HG02852 (cell line): ENCODE measurements around the gene RAG2.
A peak's percentile ranks its signal among the peaks of the same experiment; 100 is the strongest.

Experiments used
- ATAC-seq: cut with Tn5 transposase; IDR thresholded peaks from one replicate; pipeline ENCODE4 v1.9.1; 2021; ENCODE audit warnings: mild to moderate bottlenecking, moderate library complexity; ENCODE audit not compliant: unreplicated experiment

The RAG2 gene

DNA sequence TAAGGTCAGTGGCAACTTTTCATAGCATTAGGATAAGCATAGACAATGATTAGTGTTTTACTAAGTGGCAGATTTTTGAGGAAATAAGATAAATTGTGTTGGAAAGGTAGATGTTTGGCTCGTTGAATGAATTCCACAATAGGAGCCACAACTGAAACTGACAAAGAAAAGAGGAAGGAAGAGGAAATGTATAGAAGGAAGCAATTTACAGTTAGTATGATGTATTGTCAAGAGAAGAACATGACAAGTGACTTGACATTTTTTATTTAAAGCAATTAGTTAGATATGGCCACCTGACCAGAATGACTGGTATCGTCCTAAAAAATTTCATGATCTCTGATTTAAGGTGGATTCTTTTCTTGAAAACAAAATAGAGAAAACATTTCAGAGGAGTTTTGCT lies 3.1 kb upstream of the RAG2 start:
- ATAC-seq: no peak

DNA sequence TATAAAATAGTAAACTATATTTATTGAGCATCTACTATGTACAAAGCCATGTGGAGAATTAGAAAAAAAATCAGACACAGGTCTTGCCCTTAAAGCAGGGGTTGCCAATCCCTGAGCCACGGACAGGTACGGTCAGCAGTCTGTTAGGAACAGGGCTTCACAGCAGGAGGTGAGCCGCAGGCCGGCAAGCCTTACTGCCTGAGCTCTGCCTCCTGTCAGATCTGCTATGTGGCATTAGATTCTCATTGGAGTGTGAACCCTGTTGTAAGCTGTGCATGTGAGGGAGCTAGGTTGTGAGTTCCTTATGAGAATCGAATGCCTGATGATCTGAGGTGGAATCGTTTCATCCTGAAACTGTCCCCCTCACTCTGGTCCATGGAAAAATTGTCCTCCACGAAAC lies 2.1 kb upstream of the RAG2 start:
- no peak for ATAC-seq

DNA sequence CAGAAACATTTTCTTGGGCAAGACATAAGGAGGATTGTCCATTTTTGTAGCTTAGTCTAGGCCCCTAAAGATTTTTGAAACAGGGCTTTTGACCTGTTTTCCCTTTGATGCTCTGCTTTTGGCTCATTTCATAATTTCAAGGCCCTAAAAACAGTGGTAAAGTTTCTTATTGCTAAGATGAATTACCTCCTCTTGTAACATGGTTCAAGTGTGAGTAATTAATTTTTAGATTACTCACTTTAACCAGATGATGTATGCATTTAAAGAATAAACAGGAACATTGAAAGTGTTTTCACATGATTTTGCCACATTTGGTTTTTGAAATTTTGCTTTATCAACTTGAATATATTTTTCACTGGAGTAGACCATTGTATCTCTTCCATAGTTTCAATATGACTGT lies 1.2 kb downstream of the RAG2 start:
- ATAC-seq: no peak

DNA sequence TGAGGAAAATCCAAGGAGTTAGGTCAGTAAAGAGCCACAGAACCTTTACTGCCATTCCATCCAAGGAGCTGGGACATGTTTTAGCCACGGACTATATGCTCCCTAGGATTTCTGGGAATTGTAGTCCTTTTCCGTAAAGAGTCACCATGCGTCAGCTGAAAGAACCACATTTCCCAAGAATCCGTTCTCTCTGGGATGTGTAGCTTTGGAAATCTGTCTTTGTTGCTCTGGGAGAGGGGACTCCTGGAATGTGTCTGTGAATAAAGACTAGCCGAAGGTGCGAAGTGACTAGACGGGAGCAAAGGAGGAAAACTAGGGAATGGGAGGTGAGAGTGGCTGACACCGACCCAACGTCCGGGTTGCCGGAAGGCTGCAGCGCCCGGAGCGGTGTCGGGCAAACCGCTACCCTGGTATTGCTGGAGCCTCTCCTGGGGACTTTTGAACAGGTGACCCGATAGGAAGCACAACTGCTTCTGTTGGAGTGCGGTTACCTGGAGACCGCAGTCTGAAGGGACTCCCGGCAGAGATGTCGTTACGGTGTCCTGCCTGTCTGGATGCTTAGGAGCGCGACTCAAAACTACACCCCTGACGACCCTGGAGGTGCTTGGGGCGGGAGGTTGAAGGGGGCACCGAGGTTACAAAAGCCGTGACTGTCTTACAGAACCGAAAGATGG lies 3.6 kb downstream of the RAG2 start, which contains the start of gene IFTAP:
Gene IFTAP (plus strand): TSS at position 187 of the 674 bp plus-strand sequence. CDS start 15,602 bp downstream, outside the sequence.
- ATAC-seq: peak; percentile 92

DNA sequence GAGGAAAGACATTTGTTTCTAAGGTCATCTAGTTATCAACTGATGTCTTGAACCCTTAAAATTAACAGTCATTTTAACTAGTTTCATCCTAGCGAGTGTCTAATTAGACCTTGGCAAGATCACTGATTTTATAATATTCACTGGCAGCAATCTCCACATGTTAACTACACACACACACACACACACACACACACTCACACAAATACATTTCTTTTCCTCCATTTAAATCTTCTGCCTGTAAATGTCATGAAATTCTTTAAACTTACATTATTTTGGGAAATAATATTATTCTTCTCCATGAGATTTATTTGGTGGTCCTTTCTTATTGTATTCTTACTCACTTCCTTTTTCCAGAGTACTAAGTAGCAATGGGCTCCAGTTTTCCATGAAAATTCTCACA lies 6.6 kb downstream of the RAG2 start:
- no peak for ATAC-seq

DNA sequence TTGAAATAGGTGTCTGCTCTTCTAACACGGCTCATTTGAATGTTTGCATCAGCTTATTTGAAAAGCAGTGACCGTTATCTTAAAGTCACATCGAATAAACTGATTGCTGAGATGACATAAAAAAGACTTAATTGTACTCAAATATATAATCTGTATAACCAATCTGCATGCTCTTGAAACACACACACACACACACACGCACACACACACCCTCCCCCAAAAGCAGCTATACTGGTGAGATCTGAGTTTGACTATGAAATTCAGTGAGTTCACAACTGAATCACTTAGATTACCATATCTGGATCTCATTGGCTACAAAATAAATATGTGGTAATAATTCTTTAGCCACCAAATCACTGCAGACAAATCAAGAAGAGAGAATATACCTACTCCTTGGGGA lies 7.5 kb downstream of the RAG2 start:
- ATAC-seq: no peak

DNA sequence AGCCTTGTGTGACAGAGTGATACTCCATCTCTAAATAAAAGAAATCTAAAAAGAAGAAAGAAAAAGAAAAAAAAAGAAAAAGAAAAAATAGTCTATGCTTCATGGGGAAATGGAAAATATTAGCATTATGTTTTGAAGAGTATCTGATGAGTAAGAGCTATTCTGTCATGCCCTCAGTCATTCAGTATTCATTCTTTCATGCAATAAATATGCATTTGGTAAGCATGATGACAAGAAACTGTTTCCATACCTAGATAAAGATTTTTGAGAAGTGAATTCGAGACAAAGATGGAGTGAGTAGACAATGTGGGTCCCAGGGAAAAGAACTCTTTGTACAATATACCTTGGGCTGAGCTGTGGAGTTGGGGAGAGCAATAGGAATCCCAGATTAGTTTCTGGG lies 9.9 kb downstream of the RAG2 start:
- no peak for ATAC-seq

DNA sequence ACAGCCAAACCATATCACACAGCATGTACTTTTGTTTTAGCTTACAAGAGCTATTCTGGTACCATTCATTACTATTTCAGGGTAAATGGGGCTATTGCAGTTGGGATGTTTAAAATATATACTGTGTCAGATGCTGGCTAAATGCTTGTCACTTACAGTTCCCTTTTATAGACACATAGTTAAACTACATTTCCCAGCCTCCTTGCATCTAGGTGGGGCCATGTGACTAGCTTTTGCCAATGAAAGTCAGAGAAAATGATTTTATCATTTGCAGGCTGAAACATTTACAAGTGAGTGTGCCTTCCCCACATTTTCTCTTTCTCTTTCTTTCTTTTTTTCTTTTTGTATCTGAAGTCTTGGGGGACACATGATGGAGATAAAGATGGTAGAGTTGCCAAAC lies 11.5 kb downstream of the RAG2 start:
- ATAC-seq: peak; percentile 66

DNA sequence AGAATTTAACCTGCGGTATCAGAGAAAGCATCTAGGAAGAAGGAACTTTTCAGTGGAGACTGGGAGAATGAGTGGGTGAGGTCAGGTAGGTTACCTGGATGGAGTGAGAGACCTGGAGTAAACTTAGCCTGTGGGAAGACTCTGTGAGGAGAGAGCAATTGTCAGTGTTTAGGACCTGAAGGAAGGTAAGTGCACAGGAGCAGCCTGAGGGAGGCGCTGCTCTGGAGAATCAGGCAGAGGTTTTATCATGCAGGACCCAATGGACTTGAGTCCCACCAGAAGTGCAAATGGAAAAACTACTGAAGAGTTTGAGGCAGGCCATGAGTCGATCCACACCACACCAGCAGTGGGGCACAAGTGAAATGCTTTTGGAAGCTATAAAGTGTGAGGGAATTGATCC lies 14.4 kb downstream of the RAG2 start:
- ATAC-seq: no peak

DNA sequence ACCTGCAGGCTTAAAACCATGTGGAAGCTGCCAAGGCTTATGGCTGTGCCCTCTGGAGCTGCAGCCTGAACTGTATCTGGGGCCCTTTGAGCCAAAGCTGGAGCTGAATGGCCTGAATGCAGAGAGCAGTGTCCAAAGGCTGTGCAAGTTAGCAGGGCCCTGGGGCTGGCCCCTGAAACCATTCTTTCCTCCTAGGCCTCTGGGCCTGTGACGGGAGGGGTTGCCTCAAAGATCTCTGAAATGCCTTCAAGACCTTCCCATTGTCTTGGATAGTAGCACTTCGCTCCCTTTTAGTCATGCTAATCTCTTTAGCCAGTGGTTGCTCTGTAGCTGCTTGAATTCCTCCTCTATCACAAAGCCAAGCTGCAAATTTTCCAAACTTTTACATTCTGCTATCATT lies 16.5 kb downstream of the RAG2 start:
- ATAC-seq: no peak

DNA sequence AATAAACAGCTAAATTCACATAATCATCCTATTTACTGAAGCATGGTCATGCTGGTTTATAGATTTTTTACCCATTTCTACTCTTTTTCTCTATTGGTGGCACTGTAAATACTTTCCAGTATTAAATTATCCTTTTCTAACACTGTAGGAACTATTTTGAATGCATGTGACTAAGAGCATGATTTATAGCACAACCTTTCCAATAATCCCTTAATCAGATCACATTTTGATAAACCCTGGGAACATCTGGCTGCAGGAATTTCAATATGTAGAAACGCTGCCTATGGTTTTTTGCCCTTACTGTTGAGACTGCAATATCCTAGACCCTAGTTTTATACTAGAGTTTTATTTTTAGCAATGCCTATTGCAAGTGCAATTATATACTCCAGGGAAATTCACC lies 19.6 kb downstream of the RAG2 start:
- ATAC-seq: no peak

DNA sequence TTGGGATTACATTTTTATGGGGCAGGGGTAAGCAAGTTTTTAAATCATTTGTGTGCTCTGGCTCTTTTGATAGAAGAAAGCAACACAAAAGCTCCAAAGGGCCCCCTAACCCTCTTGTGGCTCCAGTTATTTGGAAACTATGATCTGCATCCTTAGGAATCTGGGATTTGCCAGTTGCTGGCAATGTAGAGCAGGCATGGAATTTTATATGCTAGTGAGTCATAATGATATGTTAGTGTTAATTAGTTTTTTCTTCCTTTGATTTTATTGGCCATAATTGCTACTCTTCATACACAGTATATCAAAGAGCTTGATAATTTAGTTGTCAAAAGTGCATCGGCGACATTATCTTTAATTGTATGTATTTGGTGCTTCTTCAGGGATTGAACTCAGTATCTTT lies 20.2 kb downstream of the RAG2 start:
- ATAC-seq: no peak

DNA sequence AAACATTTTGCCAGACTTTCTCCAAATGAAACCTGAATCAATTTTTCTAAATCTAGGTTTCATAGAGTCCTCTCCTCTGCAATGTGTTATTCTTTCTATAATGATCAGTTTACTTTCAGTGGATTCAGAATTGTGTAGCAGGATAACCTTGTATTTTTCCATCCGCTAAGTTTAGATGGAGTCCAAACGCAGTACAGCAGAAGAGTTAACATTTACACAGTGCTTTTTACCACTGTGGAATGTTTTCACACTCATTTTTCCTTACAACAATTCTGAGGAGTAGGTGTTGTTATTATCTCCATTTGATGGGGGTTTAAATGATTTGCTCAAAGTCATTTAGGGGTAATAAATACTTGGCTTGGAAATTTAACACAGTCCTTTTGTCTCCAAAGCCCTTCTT lies 20.7 kb downstream of the RAG2 start:
- ATAC-seq: no peak

DNA sequence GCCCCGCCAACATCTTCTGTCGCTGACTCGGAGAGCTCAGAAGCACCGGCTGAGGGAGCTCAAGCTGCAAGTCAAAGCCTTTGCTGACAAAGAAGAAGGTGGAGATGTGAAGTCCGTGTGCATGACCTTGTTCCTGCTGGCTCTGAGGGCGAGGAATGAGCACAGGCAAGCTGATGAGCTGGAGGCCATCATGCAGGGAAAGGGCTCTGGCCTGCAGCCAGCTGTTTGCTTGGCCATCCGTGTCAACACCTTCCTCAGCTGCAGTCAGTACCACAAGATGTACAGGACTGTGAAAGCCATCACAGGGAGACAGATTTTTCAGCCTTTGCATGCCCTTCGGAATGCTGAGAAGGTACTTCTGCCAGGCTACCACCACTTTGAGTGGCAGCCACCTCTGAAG lies 23.6 kb downstream of the RAG2 start:
- no peak for ATAC-seq

DNA sequence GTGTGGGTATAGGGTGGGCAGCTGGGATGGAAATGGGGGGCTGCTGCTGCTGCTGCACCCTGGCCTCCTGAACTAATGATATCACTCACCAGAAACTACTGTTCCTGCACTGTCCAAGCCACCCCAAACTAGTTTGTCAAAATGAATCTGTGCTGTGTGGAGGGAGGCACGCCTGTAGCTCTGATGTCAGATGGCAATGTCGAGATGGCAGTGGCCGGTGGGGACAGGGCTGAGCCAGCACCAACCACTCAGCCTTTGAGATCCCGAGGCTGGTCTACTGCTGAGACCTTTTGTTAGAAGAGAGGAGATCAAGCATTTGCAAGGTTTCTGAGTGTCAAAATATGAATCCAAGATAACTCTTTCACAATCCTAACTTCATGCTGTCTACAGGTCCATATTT lies 28.9 kb downstream of the RAG2 start:
- ATAC-seq: no peak

DNA sequence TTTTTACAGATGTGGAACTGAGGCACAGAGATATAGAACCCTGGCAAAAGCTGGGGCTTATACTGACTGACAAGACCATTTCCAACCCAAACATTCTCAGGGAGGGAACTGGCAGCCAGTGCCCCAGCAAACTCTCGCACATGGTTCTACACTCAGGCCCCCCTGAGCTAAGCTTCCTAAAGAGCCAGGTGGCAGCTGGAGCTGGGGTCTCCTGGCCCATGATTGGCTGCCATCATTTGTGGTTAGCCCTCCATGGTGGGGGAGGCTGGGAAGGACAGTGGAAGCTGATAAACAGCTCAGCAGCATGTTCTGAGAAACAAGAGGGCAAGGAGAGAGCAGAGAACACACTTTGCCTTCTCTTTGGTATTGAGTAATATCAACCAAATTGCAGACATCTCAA lies 30.3 kb downstream of the RAG2 start, which contains the start of gene RAG1:
Gene RAG1 (plus strand): TSS at position 314 of the 400 bp plus-strand sequence. CDS start 5,298 bp downstream, outside the sequence.
- no peak for ATAC-seq

DNA sequence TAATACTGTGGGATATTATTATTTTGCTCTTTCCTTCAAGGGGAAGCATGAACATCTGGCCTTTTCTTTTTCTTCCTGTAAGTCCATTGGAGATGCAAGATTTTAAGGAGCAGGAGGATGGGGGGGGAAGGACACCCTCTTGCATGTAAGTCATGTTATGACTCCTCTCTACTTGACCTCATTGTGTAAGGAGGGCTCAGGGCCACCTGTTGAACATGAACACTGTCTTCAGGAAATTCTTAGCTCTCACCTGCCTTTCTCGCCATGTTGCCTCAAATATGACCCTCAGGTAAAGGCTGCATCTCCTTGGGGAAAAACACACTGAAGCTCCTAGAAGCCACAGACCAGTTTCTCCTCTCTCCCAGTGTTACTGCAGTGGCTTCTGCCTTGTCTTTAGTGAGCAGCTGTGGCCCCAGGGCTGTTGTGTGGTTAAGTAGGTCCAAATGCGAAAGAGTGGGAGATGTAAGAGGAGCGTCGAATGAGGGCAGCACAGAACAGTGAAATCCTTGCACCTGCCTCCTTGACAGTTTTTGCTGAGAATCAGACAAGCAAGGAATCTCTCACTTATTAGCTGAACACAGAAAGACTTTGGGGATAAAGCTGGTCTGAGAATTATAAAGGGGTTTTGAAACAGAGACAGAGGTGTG lies 31.5 kb downstream of the RAG2 start:
- ATAC-seq: peak; percentile 53

DNA sequence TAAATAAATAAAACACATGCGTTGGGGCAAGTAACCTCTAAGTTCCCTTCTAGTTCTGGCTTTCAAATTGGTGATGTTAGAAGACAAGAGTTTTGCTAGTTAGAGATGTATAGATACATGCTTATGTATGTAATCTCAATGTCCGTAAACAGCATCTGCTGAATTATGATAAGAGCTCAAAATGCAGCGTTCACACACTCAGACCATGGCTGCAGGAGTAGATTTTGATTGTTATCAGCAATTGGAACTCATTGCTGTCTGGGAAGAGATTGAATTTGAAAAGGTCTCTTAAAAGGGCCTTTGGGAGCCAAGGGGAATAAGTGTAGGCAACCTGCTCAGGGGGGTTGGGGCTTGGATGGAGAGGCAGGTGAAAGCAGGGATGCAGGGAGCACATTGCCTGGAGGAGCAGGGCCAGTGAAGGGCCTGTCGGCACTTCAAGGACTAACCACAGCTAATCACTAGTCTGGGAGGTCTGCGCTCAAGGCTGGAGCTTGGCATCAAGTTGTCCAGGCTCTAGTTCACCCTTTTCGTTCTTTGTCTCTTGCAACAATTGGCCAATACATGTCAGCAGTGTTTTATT lies 32.9 kb downstream of the RAG2 start:
- ATAC-seq: no peak

DNA sequence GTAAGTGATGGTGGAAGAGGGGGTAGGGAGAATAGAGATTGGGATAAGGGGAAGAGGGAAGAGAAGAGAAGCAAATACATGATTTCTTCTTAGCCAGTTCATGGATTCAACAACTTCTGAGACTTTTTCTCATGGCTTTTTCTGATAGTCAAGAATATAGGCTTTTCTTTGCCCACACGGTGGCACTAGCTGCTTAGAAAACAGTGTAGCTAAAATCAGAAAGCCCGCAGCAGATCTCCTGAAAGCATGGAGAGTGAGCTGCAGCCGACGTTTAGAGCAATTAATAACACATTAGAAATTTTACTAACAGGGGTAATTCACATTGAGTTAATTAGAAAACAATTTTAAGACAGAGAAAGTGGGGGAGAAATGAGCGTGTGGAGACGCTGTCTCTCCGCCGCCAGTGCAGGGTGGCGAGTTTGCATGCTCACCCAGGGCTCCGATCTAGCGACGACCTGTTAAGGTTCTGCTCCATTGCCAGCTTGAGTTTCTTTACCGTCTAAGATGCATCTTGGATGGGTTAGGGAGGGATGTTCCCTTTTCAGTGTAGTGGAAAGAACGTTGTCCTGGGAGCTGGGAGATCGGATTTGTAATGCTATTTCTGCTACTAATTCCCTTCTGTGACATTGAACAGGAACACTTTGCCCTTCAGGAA lies 33.5 kb downstream of the RAG2 start:
- ATAC-seq: peak; percentile 78

DNA sequence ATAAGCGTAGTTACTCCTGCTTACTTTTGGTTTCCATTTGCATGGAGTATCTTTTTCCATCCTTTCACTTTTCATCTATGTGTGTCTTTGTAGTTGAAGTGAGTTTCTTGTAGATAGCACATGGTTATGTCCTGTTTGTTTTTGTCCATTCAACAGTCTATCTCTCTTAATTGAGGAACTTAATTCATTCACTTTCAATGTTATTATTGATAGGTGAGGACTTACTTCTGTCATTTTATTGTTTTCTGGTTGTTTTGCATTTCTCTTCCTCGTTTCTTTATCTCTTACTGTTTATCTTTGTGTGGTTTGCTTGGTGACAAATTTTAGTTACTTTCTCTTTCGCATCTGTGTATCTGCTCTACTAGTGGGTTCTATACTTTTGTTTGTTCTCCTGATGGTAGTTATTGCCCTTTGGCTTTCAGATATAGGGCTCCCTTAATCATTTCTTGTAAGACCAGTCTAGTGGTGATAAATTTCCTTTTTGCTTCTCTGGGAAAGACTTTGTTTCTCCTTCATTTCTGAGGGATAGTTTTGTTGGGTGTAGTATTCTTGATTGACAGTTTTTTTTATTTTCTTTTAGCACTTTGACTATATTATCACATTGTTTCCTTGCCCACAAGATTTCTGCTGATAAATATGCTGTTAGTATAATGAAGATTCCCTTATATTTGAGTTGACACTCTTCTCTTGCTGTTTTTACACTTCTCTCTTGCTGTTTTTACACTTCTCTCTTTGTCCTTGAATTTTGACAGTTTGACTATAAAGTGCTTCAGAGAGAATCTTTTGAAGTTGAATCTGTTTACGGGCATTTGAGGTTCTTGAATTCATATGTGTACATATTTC lies 39.2 kb downstream of the RAG2 start:
- peak; percentile 98 for ATAC-seq

DNA sequence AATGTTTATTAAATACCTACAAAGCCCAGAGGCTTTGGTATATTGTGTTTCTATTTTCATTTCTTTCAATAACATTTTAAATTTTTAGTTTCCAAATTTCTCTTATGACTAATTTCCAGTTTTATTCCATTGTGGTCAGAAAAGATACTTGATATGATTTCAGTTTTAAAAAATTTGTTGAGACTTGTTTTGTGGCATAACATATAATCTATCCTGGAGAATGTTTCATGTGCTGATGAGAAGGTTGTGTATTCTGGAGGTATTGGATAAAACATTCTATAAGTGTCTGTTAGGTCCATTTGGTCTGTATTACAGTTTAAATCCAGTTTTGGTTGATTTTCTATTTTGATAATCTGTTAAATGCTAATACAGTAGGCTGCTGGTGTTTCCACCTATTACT lies 40.0 kb downstream of the RAG2 start:
- ATAC-seq: no peak
